DMS153 treated with DMSO at 0.1 percent for 48 hours (cell line): ENCODE measurements around the gene TP53I13.
A peak's percentile ranks its signal among the peaks of the same experiment; 100 is the strongest.
"Not testable (repeated sequence)": the region's sequence is repeated elsewhere in the genome, so short reads cannot be mapped to it uniquely, and the experiment has no call there.

Experiments
- DNase-seq: peaks from one replicate; lab custom pipeline; 2025; ENCODE audit not compliant: unreplicated experiment; lab: John Stamatoyannopoulos, UW

TP53I13 gene

GRCh38 chr17:29568331-29569244 is at the start of gene TP53I13:
Gene TP53I13, plus strand, starts transcription at chr17:29568701. Its CDS starts 58 bp downstream, at chr17:29568759.
- DNase-seq, result peak; percentile 68

GRCh38 chr17:29524692-29525091 is 43.8 kb upstream of the TP53I13 start:
- no peak for DNase-seq

DNA sequence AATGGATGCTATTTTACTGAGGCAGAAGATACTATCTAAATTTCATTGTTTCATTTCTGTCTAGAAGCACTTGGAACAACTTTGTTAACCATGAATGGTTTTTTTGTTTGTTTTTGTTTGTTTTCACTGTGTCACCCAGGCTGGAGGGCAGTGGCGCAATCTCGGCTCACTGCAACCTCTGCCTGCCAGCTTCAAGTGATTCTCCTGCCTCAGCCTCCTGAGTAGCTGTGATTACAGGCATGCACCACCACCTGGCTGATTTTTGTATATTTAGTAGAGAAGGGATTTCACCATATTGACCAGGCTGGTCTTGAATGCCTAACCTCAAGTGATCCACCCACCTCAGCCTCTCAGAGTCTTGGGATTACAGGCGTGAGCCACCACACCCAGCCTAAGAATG is 42.2 kb upstream of the TP53I13 start:
- no peak for DNase-seq

GRCh38 chr17:29533976-29534375 is 34.5 kb upstream of the TP53I13 start:
- DNase-seq, result no peak

GRCh38 chr17:29544066-29544465 is 24.4 kb upstream of the TP53I13 start:
- no peak for DNase-seq

- DNase-seq, result no peak
Observed at GRCh38 chr17:29546085-29546484, 22.4 kb upstream of the TP53I13 start.

GRCh38 chr17:29546830-29547229 is 21.7 kb upstream of the TP53I13 start:
- no peak for DNase-seq

DNA sequence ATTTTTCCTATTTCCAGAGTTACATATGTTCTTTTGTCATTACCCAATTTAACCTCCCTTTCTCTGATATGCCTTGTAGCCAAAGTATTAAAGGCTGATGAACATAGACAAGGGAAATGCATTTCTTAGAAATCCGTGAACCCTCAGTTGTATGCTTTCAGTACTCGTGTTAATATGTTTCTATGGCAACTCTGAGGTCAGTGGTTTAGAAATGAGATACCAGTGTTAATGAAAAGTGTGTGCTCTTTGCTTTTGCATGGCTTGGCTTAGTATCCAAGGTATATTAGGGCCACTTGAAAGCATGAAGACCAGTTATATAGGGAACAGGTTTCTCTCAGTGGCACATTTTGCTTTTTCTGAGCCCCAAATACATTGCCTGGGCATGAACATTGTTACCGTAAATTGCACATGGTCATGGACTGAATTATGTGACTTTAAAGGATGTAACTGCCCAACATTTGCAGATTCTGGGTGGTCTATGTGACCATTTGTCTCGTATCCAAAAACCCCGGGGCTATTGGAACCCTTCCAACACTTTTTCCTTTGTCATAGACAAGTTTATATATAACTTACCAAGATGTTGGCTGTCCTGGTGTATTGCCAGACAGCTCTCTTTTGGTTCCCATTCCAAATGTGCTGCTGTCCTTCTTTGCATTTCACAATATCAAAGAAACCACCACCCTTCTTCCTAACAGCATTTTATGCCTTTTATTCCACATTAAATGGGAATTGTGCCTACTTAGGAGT is 19.2 kb upstream of the TP53I13 start:
- DNase-seq, result no peak

- no peak for DNase-seq
Observed at GRCh38 chr17:29555840-29556239, 12.7 kb upstream of the TP53I13 start.

GRCh38 chr17:29557085-29557738 is 11.3 kb upstream of the TP53I13 start:
- no peak for DNase-seq

- no peak for DNase-seq
Observed at GRCh38 chr17:29557739-29558116, 10.8 kb upstream of the TP53I13 start.

- DNase-seq, result not testable (repeated sequence)
Observed at GRCh38 chr17:29558139-29558538, 10.4 kb upstream of the TP53I13 start.

DNA sequence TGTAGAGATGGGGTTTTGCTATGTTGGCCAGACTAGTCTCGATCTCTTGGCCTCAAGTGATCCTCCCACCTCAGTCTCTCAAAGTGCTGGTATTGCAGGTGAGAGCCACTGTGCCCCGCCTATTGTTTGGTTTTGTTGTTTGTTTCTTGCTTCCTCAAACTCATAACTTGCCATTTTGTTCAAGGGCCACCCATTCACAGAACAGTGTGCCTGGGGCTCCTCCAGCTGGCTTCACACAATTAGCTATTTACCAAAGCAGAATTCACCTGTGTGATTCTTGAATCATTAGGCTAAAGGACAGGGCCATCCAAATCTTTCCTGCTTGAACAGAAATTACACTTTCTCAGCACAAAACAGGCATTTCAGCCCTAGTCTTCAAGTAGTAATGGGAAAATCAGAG is 8.9 kb upstream of the TP53I13 start:
- DNase-seq, result no peak

- no peak for DNase-seq
Observed at GRCh38 chr17:29560316-29560715, 8.2 kb upstream of the TP53I13 start.

- DNase-seq, result no peak
Observed at GRCh38 chr17:29561554-29562517, 6.7 kb upstream of the TP53I13 start.

DNA sequence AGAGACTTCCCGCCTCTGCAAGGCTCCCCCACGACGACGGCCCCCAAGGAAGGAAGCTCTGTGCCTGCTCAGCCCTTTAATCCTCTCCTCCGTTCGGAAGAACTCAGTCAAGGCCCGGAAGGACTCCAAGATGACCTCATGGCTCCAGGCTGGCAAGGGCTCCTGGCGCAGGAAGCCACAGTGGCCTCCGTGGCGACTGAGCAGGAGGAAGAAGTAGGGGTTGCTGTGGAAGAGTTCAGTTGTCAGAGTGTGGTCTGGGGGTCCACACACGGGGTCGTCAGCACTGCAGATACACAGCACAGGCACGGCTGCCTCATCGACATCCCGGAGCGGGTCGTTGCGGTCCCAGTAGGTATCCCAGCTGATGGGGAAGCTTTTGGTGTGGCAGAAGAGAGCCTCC is 5.9 kb upstream of the TP53I13 start:
- no peak for DNase-seq

DNA sequence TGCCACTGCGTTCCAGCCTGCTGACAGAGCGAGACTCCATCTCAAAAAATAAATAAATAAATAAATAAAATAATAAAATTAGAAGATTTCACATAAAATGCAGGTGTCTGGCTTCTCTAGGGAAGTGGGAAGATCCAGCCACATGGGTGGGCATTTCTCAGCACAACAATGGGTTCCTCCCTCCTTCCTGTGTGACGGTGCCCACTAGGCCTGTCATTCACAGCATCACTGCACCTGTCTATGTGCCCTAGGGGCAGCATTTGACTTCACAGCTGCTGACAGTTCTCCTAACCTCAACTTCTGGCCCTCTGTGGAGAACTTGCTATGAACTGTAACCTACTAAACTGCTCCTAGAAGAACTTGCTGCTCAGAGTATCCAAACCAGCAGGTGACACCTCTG is 4.7 kb upstream of the TP53I13 start:
- no peak for DNase-seq

GRCh38 chr17:29565643-29566472 is 2.6 kb upstream of the TP53I13 start:
- peak; percentile 46 for DNase-seq

- peak; percentile 77 for DNase-seq
Observed at GRCh38 chr17:29566473-29567303, 1.8 kb upstream of the TP53I13 start, which contains the start of gene ABHD15. Gene ABHD15, minus strand, starts transcription at chr17:29567037. Its CDS starts 71 bp downstream, at chr17:29566966.
